ENCODE results near the gene KREMEN1.

KREMEN1 gene

DNA sequence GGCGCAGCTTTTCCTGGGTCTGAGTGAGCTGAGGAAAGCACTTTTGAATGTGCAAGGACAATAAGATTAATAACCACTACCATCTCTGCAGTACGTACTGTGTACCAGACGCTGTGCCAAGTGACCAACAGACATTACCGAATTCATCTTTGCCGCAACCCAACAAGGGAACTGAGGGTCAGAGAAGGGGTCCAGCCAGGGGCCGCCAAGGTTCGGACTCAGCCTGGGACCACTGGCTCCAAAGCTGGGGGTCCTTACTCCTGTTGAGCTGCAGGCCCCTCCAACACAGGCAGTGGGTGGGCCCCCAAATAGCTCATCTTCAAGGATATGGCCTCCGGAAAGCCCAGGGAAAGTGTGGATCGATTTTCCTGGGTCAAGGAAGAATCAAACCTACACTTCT is 77.9 kb downstream of the KREMEN1 start:
- no peaks in the 10 kb centered on the region for H3K27me3 ChIP-seq (ENCODE audit: insufficient read depth, low read length, poor library complexity)

DNA sequence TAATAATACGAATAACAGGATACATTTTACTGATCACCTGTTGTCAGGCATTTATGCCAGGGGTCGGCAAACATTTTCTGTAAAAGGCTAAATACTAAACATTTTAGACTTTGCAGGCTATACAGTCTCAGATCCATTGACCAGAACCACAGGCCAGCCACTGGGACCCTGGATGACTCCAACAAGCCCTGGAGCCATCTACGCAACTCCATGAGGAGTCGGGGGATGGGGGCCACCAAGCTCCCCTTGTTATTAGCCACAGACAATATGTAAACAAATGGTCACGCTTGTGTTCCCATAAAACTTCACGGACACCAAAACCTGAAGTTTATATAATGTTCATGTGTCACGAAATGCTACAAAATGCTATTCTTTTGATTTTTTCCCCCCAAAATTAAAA is 78.5 kb downstream of the KREMEN1 start:
- Histone ChIP-seq H3K9me3 (ENCODE audit: insufficient read depth, low read length, severe bottlenecking) (no peaks in the 10 kb centered on the region), H3K27ac (ENCODE audit: low read length) (no peak overlapping the region), H3K27me3 (ENCODE audit: insufficient read depth, low read length, poor library complexity) (no peaks in the 10 kb centered on the region), H3K79me2 (ENCODE audit: insufficient read depth, low read length) (no peaks in the 10 kb centered on the region), H3K9ac (ENCODE audit: low read depth, low read length) (no peak overlapping the region), H3K36me3 (ENCODE audit: insufficient read depth, low read length) (peaks cover 23% of the 10 kb centered on the region), H3K4me3 (ENCODE audit: low read depth in 1 of 2, low read length in 2 of 2) (no peak overlapping the region), H3K4me1 (ENCODE audit: insufficient read depth, low read length) (peaks cover 15% of the 10 kb centered on the region), H3K4me2 (ENCODE audit: insufficient read depth, low read length) (no peak overlapping the region), H2AFZ (ENCODE audit: low read depth, low read length) (no peak overlapping the region), H4K20me1 (ENCODE audit: insufficient read depth, low read length) (no peaks in the 10 kb centered on the region)
- no peak for ATAC-seq (ENCODE audit: insufficient read depth, low read depth)
- no peak for DNase-seq
- TF ChIP-seq, protein P1, sequence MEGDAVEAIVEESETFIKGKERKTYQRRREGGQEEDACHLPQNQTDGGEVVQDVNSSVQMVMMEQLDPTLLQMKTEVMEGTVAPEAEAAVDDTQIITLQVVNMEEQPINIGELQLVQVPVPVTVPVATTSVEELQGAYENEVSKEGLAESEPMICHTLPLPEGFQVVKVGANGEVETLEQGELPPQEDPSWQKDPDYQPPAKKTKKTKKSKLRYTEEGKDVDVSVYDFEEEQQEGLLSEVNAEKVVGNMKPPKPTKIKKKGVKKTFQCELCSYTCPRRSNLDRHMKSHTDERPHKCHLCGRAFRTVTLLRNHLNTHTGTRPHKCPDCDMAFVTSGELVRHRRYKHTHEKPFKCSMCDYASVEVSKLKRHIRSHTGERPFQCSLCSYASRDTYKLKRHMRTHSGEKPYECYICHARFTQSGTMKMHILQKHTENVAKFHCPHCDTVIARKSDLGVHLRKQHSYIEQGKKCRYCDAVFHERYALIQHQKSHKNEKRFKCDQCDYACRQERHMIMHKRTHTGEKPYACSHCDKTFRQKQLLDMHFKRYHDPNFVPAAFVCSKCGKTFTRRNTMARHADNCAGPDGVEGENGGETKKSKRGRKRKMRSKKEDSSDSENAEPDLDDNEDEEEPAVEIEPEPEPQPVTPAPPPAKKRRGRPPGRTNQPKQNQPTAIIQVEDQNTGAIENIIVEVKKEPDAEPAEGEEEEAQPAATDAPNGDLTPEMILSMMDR (IDR thresholded peaks at IDR 0.05; ENCODE audit: borderline replicate concordance, extremely low read depth, low read length, poor library complexity, severe bottlenecking), result no peak
- no peak for TF ChIP-seq EZH2 (IDR thresholded peaks at IDR 0.05; ENCODE audit: borderline replicate concordance, low read depth, low read length, severe bottlenecking)

More for the DNA sequence above, 77.9 kb downstream of the KREMEN1 start:
- ATAC-seq (ENCODE audit: insufficient read depth, low read depth) (no peak), DNase-seq (no peak)
- peaks cover 28% of the 10 kb centered on the region for H3K36me3 ChIP-seq (ENCODE audit: insufficient read depth, low read length)
- no peak overlapping the region for H3K9ac ChIP-seq (ENCODE audit: low read depth, low read length)
- no peak overlapping the region for H3K4me2 ChIP-seq (ENCODE audit: insufficient read depth, low read length)
- no peaks in the 10 kb centered on the region for H3K79me2 ChIP-seq (ENCODE audit: insufficient read depth, low read length)
- no peaks in the 10 kb centered on the region for H3K9me3 ChIP-seq (ENCODE audit: insufficient read depth, low read length, severe bottlenecking)
- no peak overlapping the region for H3K27ac ChIP-seq (ENCODE audit: low read length)
- no peak overlapping the region for H3K4me3 ChIP-seq (ENCODE audit: low read depth in 1 of 2, low read length in 2 of 2)
- no peak for TF ChIP-seq EZH2 (IDR thresholded peaks at IDR 0.05; ENCODE audit: borderline replicate concordance, low read depth, low read length, severe bottlenecking)
- TF ChIP-seq, protein P1 (IDR thresholded peaks at IDR 0.05; ENCODE audit: borderline replicate concordance, extremely low read depth, low read length, poor library complexity, severe bottlenecking), result no peak
- no peaks in the 10 kb centered on the region for H4K20me1 ChIP-seq (ENCODE audit: insufficient read depth, low read length)
- no peak overlapping the region for H2AFZ ChIP-seq (ENCODE audit: low read depth, low read length)
- peaks cover 15% of the 10 kb centered on the region for H3K4me1 ChIP-seq (ENCODE audit: insufficient read depth, low read length)

DNA sequence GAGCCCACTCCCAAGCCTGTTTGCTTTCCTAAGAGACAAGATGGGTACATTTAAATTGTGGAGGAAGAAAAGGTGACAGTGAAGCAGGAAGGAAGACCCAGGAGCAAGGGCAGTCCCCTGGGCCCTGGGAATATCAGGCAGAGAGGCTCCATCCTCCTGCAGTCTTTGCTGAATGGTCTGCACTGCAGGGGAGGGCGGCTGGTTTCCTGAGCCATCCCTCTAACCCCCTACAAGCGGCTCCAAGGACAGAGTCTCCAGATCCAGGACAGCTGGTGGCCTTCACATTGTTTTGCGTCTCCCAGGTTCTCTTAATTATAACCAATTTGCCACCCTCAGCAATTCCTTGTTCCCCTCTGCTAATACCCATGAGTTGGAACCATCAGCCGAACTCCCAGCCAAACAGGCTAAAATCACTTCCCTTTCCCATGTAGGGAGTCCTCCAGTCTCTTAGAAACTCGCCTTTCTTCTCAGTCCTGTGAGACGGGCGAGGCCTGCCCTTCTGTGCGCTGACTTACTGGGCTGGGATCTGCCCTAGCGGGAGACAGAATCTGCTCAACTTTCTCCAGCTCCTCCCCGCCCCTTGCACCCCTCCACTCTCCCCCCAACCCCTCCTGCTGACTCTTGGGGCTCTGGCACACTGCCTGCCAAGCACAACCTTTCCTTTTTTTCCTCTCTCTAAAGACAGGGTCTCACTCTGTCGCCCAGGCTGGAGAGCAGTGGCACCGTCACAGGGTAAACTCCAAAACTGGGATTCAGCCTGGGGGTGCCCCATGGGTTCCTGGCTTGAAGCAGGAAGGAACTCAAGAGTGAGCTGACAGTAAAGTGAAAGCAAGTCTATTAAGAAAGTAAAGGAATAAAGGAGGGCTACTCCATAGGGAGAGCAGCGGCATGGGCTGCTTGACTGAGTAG is 79.5 kb downstream of the KREMEN1 start:
- Histone ChIP-seq H2AFZ (ENCODE audit: low read depth, low read length) (no peak overlapping the region), H3K36me3 (ENCODE audit: insufficient read depth, low read length) (peaks cover 16% of the 10 kb centered on the region), H3K27me3 (ENCODE audit: insufficient read depth, low read length, poor library complexity) (no peaks in the 10 kb centered on the region), H3K9me3 (ENCODE audit: insufficient read depth, low read length, severe bottlenecking) (no peaks in the 10 kb centered on the region), H3K4me1 (ENCODE audit: insufficient read depth, low read length) (peaks cover 15% of the 10 kb centered on the region), H4K20me1 (ENCODE audit: insufficient read depth, low read length) (no peaks in the 10 kb centered on the region), H3K4me2 (ENCODE audit: insufficient read depth, low read length) (no peak overlapping the region), H3K27ac (ENCODE audit: low read length) (no peak overlapping the region), H3K4me3 (ENCODE audit: low read depth in 1 of 2, low read length in 2 of 2) (no peak overlapping the region), H3K9ac (ENCODE audit: low read depth, low read length) (no peak overlapping the region), H3K79me2 (ENCODE audit: insufficient read depth, low read length) (no peaks in the 10 kb centered on the region)
- TF ChIP-seq, protein P1 (IDR thresholded peaks at IDR 0.05; ENCODE audit: borderline replicate concordance, extremely low read depth, low read length, poor library complexity, severe bottlenecking), result no peak
- no peak for TF ChIP-seq EZH2 (IDR thresholded peaks at IDR 0.05; ENCODE audit: borderline replicate concordance, low read depth, low read length, severe bottlenecking)
- DNase-seq (no peak), ATAC-seq (ENCODE audit: insufficient read depth, low read depth) (no peak)

Measured in DND-41 (cell line).